Cardiac fibroblast (primary cell): ENCODE measurements around the gene MED13.
"Not testable (repeated sequence)": the region's sequence is repeated elsewhere in the genome, so short reads cannot be mapped to it uniquely, and the experiment has no call there.

Source experiments
- DNase-seq, 2 donors: peaks; one replicate each; pipeline versions ENCODE4 v3.0.0 to v3.0.0-alpha.2; 2010; ENCODE audit warnings: low read depth in 2 of 2
- H3K4me3 ChIP-seq, 2 donors: replicated peaks in 1 of 2; 1 replicate in 1 of 2; 2 replicates in 1 of 2; pipeline ENCODE4 v1.5.1; 2011; ENCODE audit warnings: low read depth in 2 of 2, low read length in 2 of 2, mild to moderate bottlenecking in 2 of 2, moderate library complexity in 1 of 2
- CTCF ChIP-seq: IDR thresholded peaks from one replicate; pipeline ENCODE4 v1.5.1; 2011; ENCODE audit warnings: low read depth, mild to moderate bottlenecking, low read length, inconsistent platforms

The MED13 gene

GRCh38 chr17:61942085-61942484, 123.0 kb downstream of the MED13 start:
- TF ChIP-seq CTCF, result no peak

GRCh38 chr17:61928101-61928436, 137.0 kb downstream of the MED13 start:
- peak overlapping the region; percentile 76 to 81 for H3K4me3 ChIP-seq
- no peak for TF ChIP-seq CTCF
- DNase-seq, result no peak

More at GRCh38 chr17:61942085-61942484, 123.0 kb downstream of the MED13 start:
- DNase-seq, result no peak
- no peak overlapping the region for H3K4me3 ChIP-seq

GRCh38 chr17:61927208-61928100, 137.6 kb downstream of the MED13 start, which contains the start of gene INTS2:
INTS2 (minus strand) TSS chr17:61927982; CDS start chr17:61926644, 1,338 bp downstream.
- TF ChIP-seq CTCF, result no peak

GRCh38 chr17:61926826-61927207, 138.3 kb downstream of the MED13 start:
- TF ChIP-seq CTCF, result no peak
- H3K4me3 ChIP-seq, result peak overlapping the region; percentile 76 to 81
- DNase-seq, result peak in 1 of 2 donors; percentile 10

More at GRCh38 chr17:61927208-61928100, 137.6 kb downstream of the MED13 start, which contains the start of gene INTS2:
- peak within 1 kb of the TSS; percentile 76 to 81 for H3K4me3 ChIP-seq
- DNase-seq, result peak; percentile 97

GRCh38 chr17:61915162-61915561, 149.9 kb downstream of the MED13 start:
- DNase-seq, H3K4me3 ChIP-seq: not testable (repeated sequence)

- no peak overlapping the region for H3K4me3 ChIP-seq
- TF ChIP-seq CTCF, result no peak
- no peak for DNase-seq
These were observed 156.6 kb downstream of the MED13 start for GRCh38 chr17:61908292-61909037.

- TF ChIP-seq CTCF, result no peak
- DNase-seq, result no peak
These were observed 157.7 kb downstream of the MED13 start for GRCh38 chr17:61907361-61907760.

More at GRCh38 chr17:61907361-61907760, 157.7 kb downstream of the MED13 start:
- H3K4me3 ChIP-seq, result no peak overlapping the region
